ENCODE results near the gene CLSTN2. TPM values are rescaled to one million over a fixed set of nuclear protein-coding genes. Genes with fewer than 3 reads are reported as not detected.

Gene CLSTN2
- total RNA-seq, 2 experiments from 2014 or later = 0.08 TPM; not detected in 1

GRCh38 chr3:140298043-140298442 lies 363.1 kb downstream of the CLSTN2 start:
- Mint-ChIP-seq H3K27me3 (peaks cover 35% of the 10 kb centered on the region), H3K4me1 (no peaks in the 10 kb centered on the region), H3K36me3 (no peaks in the 10 kb centered on the region), H3K4me3 (no peak overlapping the region), H3K9me3 (no peaks in the 10 kb centered on the region), H3K27ac (no peak overlapping the region)
- no peak for DNase-seq

- peaks cover 38% of the 10 kb centered on the region for H3K27me3 Mint-ChIP-seq
- H3K4me3 Mint-ChIP-seq = no peak overlapping the region
- no peak for DNase-seq
- H3K9me3 Mint-ChIP-seq = no peaks in the 10 kb centered on the region
- H3K27ac Mint-ChIP-seq = no peak overlapping the region
- H3K36me3 Mint-ChIP-seq = no peaks in the 10 kb centered on the region
- peaks cover 2% of the 10 kb centered on the region for H3K4me1 Mint-ChIP-seq
Measured at GRCh38 chr3:140298569-140299070, 363.6 kb downstream of the CLSTN2 start.

GRCh38 chr3:140303875-140304274 lies 368.9 kb downstream of the CLSTN2 start:
- H3K9me3 Mint-ChIP-seq = no peaks in the 10 kb centered on the region
- no peak overlapping the region for H3K4me3 Mint-ChIP-seq

GRCh38 chr3:140308535-140308934 lies 373.6 kb downstream of the CLSTN2 start:
- Mint-ChIP-seq H3K27ac (no peak overlapping the region), H3K4me1 (peaks cover 8% of the 10 kb centered on the region), H3K9me3 (no peaks in the 10 kb centered on the region), H3K27me3 (peaks cover 22% of the 10 kb centered on the region), H3K4me3 (no peak overlapping the region), H3K36me3 (no peaks in the 10 kb centered on the region)
- DNase-seq = no peak

More at GRCh38 chr3:140303875-140304274, 368.9 kb downstream of the CLSTN2 start:
- peaks cover 43% of the 10 kb centered on the region for H3K27me3 Mint-ChIP-seq
- H3K4me1 Mint-ChIP-seq = peaks cover 9% of the 10 kb centered on the region
- H3K27ac Mint-ChIP-seq = peak overlapping the region; percentile 51
- DNase-seq = no peak
- H3K36me3 Mint-ChIP-seq = no peaks in the 10 kb centered on the region

- peaks cover 12% of the 10 kb centered on the region for H3K27me3 Mint-ChIP-seq
- H3K9me3 Mint-ChIP-seq = no peaks in the 10 kb centered on the region
- H3K4me1 Mint-ChIP-seq = no peaks in the 10 kb centered on the region
- H3K36me3 Mint-ChIP-seq = no peaks in the 10 kb centered on the region
- DNase-seq = no peak
- no peak overlapping the region for H3K4me3 Mint-ChIP-seq
- no peak overlapping the region for H3K27ac Mint-ChIP-seq
Measured at GRCh38 chr3:140311428-140311827, 376.4 kb downstream of the CLSTN2 start.

GRCh38 chr3:140315955-140316354 lies 381.0 kb downstream of the CLSTN2 start:
- no peak overlapping the region for H3K4me3 Mint-ChIP-seq
- H3K36me3 Mint-ChIP-seq = no peaks in the 10 kb centered on the region
- H3K9me3 Mint-ChIP-seq = no peaks in the 10 kb centered on the region
- peaks cover 7% of the 10 kb centered on the region for H3K27me3 Mint-ChIP-seq
- DNase-seq = no peak
- H3K4me1 Mint-ChIP-seq = no peaks in the 10 kb centered on the region
- H3K27ac Mint-ChIP-seq = no peak overlapping the region

GRCh38 chr3:140316466-140316865 lies 381.5 kb downstream of the CLSTN2 start:
- peaks cover 7% of the 10 kb centered on the region for H3K27me3 Mint-ChIP-seq
- H3K4me1 Mint-ChIP-seq = no peaks in the 10 kb centered on the region
- H3K9me3 Mint-ChIP-seq = no peaks in the 10 kb centered on the region
- DNase-seq = no peak
- H3K36me3 Mint-ChIP-seq = no peaks in the 10 kb centered on the region
- H3K27ac Mint-ChIP-seq = no peak overlapping the region
- H3K4me3 Mint-ChIP-seq = no peak overlapping the region

- peaks cover 7% of the 10 kb centered on the region for H3K27me3 Mint-ChIP-seq
- no peak overlapping the region for H3K4me3 Mint-ChIP-seq
- no peak for DNase-seq
- H3K4me1 Mint-ChIP-seq = no peaks in the 10 kb centered on the region
- H3K9me3 Mint-ChIP-seq = no peaks in the 10 kb centered on the region
- no peak overlapping the region for H3K27ac Mint-ChIP-seq
- no peaks in the 10 kb centered on the region for H3K36me3 Mint-ChIP-seq
Measured at GRCh38 chr3:140316868-140317400, 381.9 kb downstream of the CLSTN2 start.

- no peak for DNase-seq
- no peak overlapping the region for H3K27ac Mint-ChIP-seq
Measured at GRCh38 chr3:140319739-140320138, 384.8 kb downstream of the CLSTN2 start.

GRCh38 chr3:140323561-140323960 lies 388.6 kb downstream of the CLSTN2 start:
- peaks cover 4% of the 10 kb centered on the region for H3K27me3 Mint-ChIP-seq
- H3K27ac Mint-ChIP-seq = no peak overlapping the region
- DNase-seq = no peak
- no peaks in the 10 kb centered on the region for H3K36me3 Mint-ChIP-seq
- no peaks in the 10 kb centered on the region for H3K4me1 Mint-ChIP-seq
- no peaks in the 10 kb centered on the region for H3K9me3 Mint-ChIP-seq
- no peak overlapping the region for H3K4me3 Mint-ChIP-seq

More at GRCh38 chr3:140319739-140320138, 384.8 kb downstream of the CLSTN2 start:
- H3K4me1 Mint-ChIP-seq = no peaks in the 10 kb centered on the region
- no peak overlapping the region for H3K4me3 Mint-ChIP-seq
- H3K9me3 Mint-ChIP-seq = no peaks in the 10 kb centered on the region
- H3K36me3 Mint-ChIP-seq = no peaks in the 10 kb centered on the region
- peaks cover 7% of the 10 kb centered on the region for H3K27me3 Mint-ChIP-seq

GRCh38 chr3:140332131-140332530 lies 397.1 kb downstream of the CLSTN2 start:
- Mint-ChIP-seq H3K27me3 (peaks cover 18% of the 10 kb centered on the region), H3K4me1 (no peaks in the 10 kb centered on the region), H3K36me3 (no peaks in the 10 kb centered on the region), H3K9me3 (no peaks in the 10 kb centered on the region), H3K4me3 (no peak overlapping the region), H3K27ac (no peak overlapping the region)
- no peak for DNase-seq

GRCh38 chr3:140334132-140334929 lies 399.3 kb downstream of the CLSTN2 start:
- H3K27me3 Mint-ChIP-seq = peaks cover 16% of the 10 kb centered on the region
- no peaks in the 10 kb centered on the region for H3K9me3 Mint-ChIP-seq

GRCh38 chr3:140336465-140336864 lies 401.5 kb downstream of the CLSTN2 start:
- H3K9me3 Mint-ChIP-seq = no peaks in the 10 kb centered on the region
- H3K36me3 Mint-ChIP-seq = no peaks in the 10 kb centered on the region
- no peak for DNase-seq
- H3K27ac Mint-ChIP-seq = no peak overlapping the region
- no peak overlapping the region for H3K4me3 Mint-ChIP-seq
- H3K4me1 Mint-ChIP-seq = no peaks in the 10 kb centered on the region
- H3K27me3 Mint-ChIP-seq = peaks cover 9% of the 10 kb centered on the region

More at GRCh38 chr3:140334132-140334929, 399.3 kb downstream of the CLSTN2 start:
- no peak overlapping the region for H3K27ac Mint-ChIP-seq
- H3K4me3 Mint-ChIP-seq = no peak overlapping the region
- H3K4me1 Mint-ChIP-seq = no peaks in the 10 kb centered on the region
- DNase-seq = no peak
- no peaks in the 10 kb centered on the region for H3K36me3 Mint-ChIP-seq

GRCh38 chr3:140338916-140339315 lies 403.9 kb downstream of the CLSTN2 start:
- no peaks in the 10 kb centered on the region for H3K4me1 Mint-ChIP-seq
- H3K27ac Mint-ChIP-seq = no peak overlapping the region

GRCh38 chr3:140341203-140341602 lies 406.2 kb downstream of the CLSTN2 start:
- no peak overlapping the region for H3K27ac Mint-ChIP-seq
- H3K4me1 Mint-ChIP-seq = no peaks in the 10 kb centered on the region
- no peak overlapping the region for H3K4me3 Mint-ChIP-seq
- no peaks in the 10 kb centered on the region for H3K9me3 Mint-ChIP-seq
- peaks cover 3% of the 10 kb centered on the region for H3K27me3 Mint-ChIP-seq
- DNase-seq = no peak
- H3K36me3 Mint-ChIP-seq = no peaks in the 10 kb centered on the region

More at GRCh38 chr3:140338916-140339315, 403.9 kb downstream of the CLSTN2 start:
- Mint-ChIP-seq H3K4me3 (no peak overlapping the region), H3K9me3 (no peaks in the 10 kb centered on the region), H3K36me3 (no peaks in the 10 kb centered on the region), H3K27me3 (peaks cover 7% of the 10 kb centered on the region)
- DNase-seq = no peak

Measured in activated naive CD8-positive, alpha-beta T cell treated with anti-CD3 and anti-CD28 coated beads for 36 hours (primary cell).